Measurements from ENCODE around the gene PPP1R1A.

Gene PPP1R1A

GRCh38 chr12:54588110-54588889 lies at the start of gene PPP1R1A:
TSS of gene PPP1R1A (minus strand) at chr12:54588659. CDS start at chr12:54588488, 171 bp downstream.
- DNase-seq (ENCODE audit: insufficient read length, low spot score), result no peak
- FAIRE-seq, result no peak
- TF ChIP-seq POLR2A (IDR thresholded peaks at IDR 0.05; ENCODE audit: low read depth, low read length), result no peak

GRCh38 chr12:54634795-54635194 lies 46.3 kb upstream of the PPP1R1A start, which contains the start of gene LACRT:
TSS of gene LACRT (minus strand) at chr12:54634895. CDS start at chr12:54634841, 54 bp downstream.
- DNase-seq (ENCODE audit: insufficient read length, low spot score) (no peak), FAIRE-seq (no peak)
- TF ChIP-seq POLR2A (IDR thresholded peaks at IDR 0.05; ENCODE audit: low read depth, low read length), result no peak

GRCh38 chr12:54631988-54632728 lies 43.7 kb upstream of the PPP1R1A start:
- TF ChIP-seq POLR2A (IDR thresholded peaks at IDR 0.05; ENCODE audit: low read depth, low read length), result no peak
- FAIRE-seq, result no peak
- DNase-seq (ENCODE audit: insufficient read length, low spot score), result no peak

- no peak for DNase-seq (ENCODE audit: insufficient read length, low spot score)
- no peak for FAIRE-seq
These were observed 43.1 kb upstream of the PPP1R1A start for GRCh38 chr12:54631551-54631950.

GRCh38 chr12:54629925-54630324 lies 41.5 kb upstream of the PPP1R1A start:
- TF ChIP-seq POLR2A (IDR thresholded peaks at IDR 0.05; ENCODE audit: low read depth, low read length), result no peak
- no peak for FAIRE-seq
- DNase-seq (ENCODE audit: insufficient read length, low spot score), result no peak

More at GRCh38 chr12:54631551-54631950, 43.1 kb upstream of the PPP1R1A start:
- no peak for TF ChIP-seq POLR2A (IDR thresholded peaks at IDR 0.05; ENCODE audit: low read depth, low read length)

GRCh38 chr12:54628186-54628846 lies 39.9 kb upstream of the PPP1R1A start:
- FAIRE-seq, result no peak
- no peak for DNase-seq (ENCODE audit: insufficient read length, low spot score)
- TF ChIP-seq POLR2A (IDR thresholded peaks at IDR 0.05; ENCODE audit: low read depth, low read length), result no peak

- FAIRE-seq (no peak), DNase-seq (ENCODE audit: insufficient read length, low spot score) (no peak)
- TF ChIP-seq POLR2A (IDR thresholded peaks at IDR 0.05; ENCODE audit: low read depth, low read length), result no peak
These were observed 38.8 kb upstream of the PPP1R1A start for GRCh38 chr12:54627304-54627703.

- FAIRE-seq, result no peak
- TF ChIP-seq POLR2A (IDR thresholded peaks at IDR 0.05; ENCODE audit: low read depth, low read length), result no peak
These were observed 37.1 kb upstream of the PPP1R1A start for GRCh38 chr12:54625598-54625997.

GRCh38 chr12:54624315-54625279 lies 36.1 kb upstream of the PPP1R1A start:
- no peak for FAIRE-seq
- no peak for TF ChIP-seq POLR2A (IDR thresholded peaks at IDR 0.05; ENCODE audit: low read depth, low read length)
- no peak for DNase-seq (ENCODE audit: insufficient read length, low spot score)

More at GRCh38 chr12:54625598-54625997, 37.1 kb upstream of the PPP1R1A start:
- DNase-seq (ENCODE audit: insufficient read length, low spot score), result no peak

GRCh38 chr12:54622463-54623183 lies 34.2 kb upstream of the PPP1R1A start:
- TF ChIP-seq POLR2A (IDR thresholded peaks at IDR 0.05; ENCODE audit: low read depth, low read length), result no peak
- no peak for FAIRE-seq

GRCh38 chr12:54616933-54617680 lies 28.6 kb upstream of the PPP1R1A start:
- TF ChIP-seq POLR2A (IDR thresholded peaks at IDR 0.05; ENCODE audit: low read depth, low read length), result no peak
- DNase-seq (ENCODE audit: insufficient read length, low spot score), result no peak
- FAIRE-seq, result no peak

More at GRCh38 chr12:54622463-54623183, 34.2 kb upstream of the PPP1R1A start:
- DNase-seq (ENCODE audit: insufficient read length, low spot score), result no peak

All from H54 (cell line).